Fibroblast of skin of right quadriceps (primary cell): Measurements from ENCODE around the gene ERF.

ENCODE experiments used
- DNase-seq: peaks from one replicate; pipeline ENCODE4 v3.0.0-alpha.2; 2013

Gene ERF

GRCh38 chr19:42234364-42234763 is 20.6 kb downstream of the ERF start:
- DNase-seq = no peak

- no peak for DNase-seq
These were observed 21.1 kb downstream of the ERF start for GRCh38 chr19:42233678-42234292.

- DNase-seq = no peak
These were observed 21.8 kb downstream of the ERF start for GRCh38 chr19:42233106-42233505.

- no peak for DNase-seq
These were observed 22.5 kb downstream of the ERF start for GRCh38 chr19:42232435-42232834.

- DNase-seq = no peak
These were observed 24.4 kb downstream of the ERF start for GRCh38 chr19:42230571-42230970.

GRCh38 chr19:42229855-42230351 is 25.0 kb downstream of the ERF start:
- peak; percentile 11 for DNase-seq

GRCh38 chr19:42229301-42229854 is 25.6 kb downstream of the ERF start:
- no peak for DNase-seq

GRCh38 chr19:42228641-42229040 is 26.3 kb downstream of the ERF start:
- no peak for DNase-seq

GRCh38 chr19:42226886-42227285 is 28.0 kb downstream of the ERF start:
- peak; percentile 23 for DNase-seq

- no peak for DNase-seq
These were observed 29.1 kb downstream of the ERF start for GRCh38 chr19:42225718-42226292.

- DNase-seq = no peak
These were observed 29.8 kb downstream of the ERF start for GRCh38 chr19:42224940-42225717.

GRCh38 chr19:42220751-42221097 is 34.2 kb downstream of the ERF start:
- DNase-seq = no peak

GRCh38 chr19:42219812-42220750 is 34.8 kb downstream of the ERF start, which contains the start of gene ZNF526:
Gene ZNF526 (plus strand): TSS chr19:42220312. CDS start chr19:42224404, 4,092 bp downstream.
- DNase-seq = peak; percentile 97

- DNase-seq = peak; percentile 98
These were observed 37.1 kb downstream of the ERF start, which contains the start of gene DEDD2 for GRCh38 chr19:42217520-42218437. Gene DEDD2 (minus strand): TSS chr19:42217677. CDS start chr19:42217007, 670 bp downstream.

GRCh38 chr19:42216653-42217519 is 38.0 kb downstream of the ERF start:
- peak; percentile 26 for DNase-seq

- no peak for DNase-seq
These were observed 40.0 kb downstream of the ERF start for GRCh38 chr19:42214810-42215485.

- DNase-seq = no peak
These were observed 42.0 kb downstream of the ERF start for GRCh38 chr19:42212886-42213285.

GRCh38 chr19:42208612-42209011 is 46.3 kb downstream of the ERF start:
- DNase-seq = no peak

- DNase-seq = peak; percentile 80
These were observed 47.1 kb downstream of the ERF start for GRCh38 chr19:42207767-42208271.
